Endothelial cell of umbilical vein (primary cell): ENCODE results near the gene MRO.

ENCODE experiments used
- CTCF ChIP-seq, 2 donors: IDR thresholded peaks; 1 replicate in 1 of 2; 2 replicates in 1 of 2; pipeline ENCODE4 v1.5.1; 2011; ENCODE audit warnings: low read length in 2 of 2, mild to moderate bottlenecking in 2 of 2, moderate library complexity in 2 of 2, control low read depth in 1 of 2, inconsistent platforms in 1 of 2, low read depth in 1 of 2; ENCODE audit not compliant: insufficient read depth in 1 of 2; ENCODE audit errors: extremely low read depth in 1 of 2
- POLR2A ChIP-seq: IDR thresholded peaks from 2 replicates; pipeline ENCODE4 v1.6.1; 2012; ENCODE audit warnings: low read depth, mild to moderate bottlenecking, control low read depth, low read length
- POLR2AphosphoS5 ChIP-seq: IDR thresholded peaks from 2 replicates; pipeline ENCODE4 v1.6.1; 2012; ENCODE audit warnings: low read depth, mild to moderate bottlenecking, control low read depth, low read length, moderate library complexity; ENCODE audit not compliant: insufficient read depth
- TF ChIP-seq, protein P1 (sequence below): IDR thresholded peaks from 2 replicates; pipeline ENCODE4 v1.6.1; 2011; ENCODE audit not compliant: insufficient read depth, insufficient read length

- TF ChIP-seq CTCF (IDR thresholded peaks at IDR 0.05; ENCODE audit: extremely low read depth in 1 of 2, insufficient read depth in 1 of 2, low read depth in 1 of 2, low read length in 2 of 2) (no peak), POLR2A (no peak), POLR2AphosphoS5 (no peak)
- TF ChIP-seq, protein P1, sequence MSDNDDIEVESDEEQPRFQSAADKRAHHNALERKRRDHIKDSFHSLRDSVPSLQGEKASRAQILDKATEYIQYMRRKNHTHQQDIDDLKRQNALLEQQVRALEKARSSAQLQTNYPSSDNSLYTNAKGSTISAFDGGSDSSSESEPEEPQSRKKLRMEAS: no peak
These were observed 34.1 kb upstream of the MRO start for GRCh38 chr18:50853863-50854271.
